HFFc6 (cell line): ENCODE data around the gene DOK7. TPM values are rescaled to one million over a fixed set of nuclear protein-coding genes. Genes with fewer than 3 reads are reported as not detected.
A peak's percentile ranks its signal among the peaks of the same experiment; 100 is the strongest.
"Not testable (repeated sequence)": the region's sequence is repeated elsewhere in the genome, so short reads cannot be mapped to it uniquely, and the experiment has no call there.

Experiments used
- DNase-seq: peaks from one replicate; pipeline ENCODE4 v3.0.0-alpha.2; 2018
- H3K27ac Mint-ChIP-seq: 2 replicates; pipeline ENCODE4 v1.8.0; 2020; ENCODE audit warnings: mild to moderate bottlenecking, mixed read lengths
- H3K27me3 Mint-ChIP-seq: 2 replicates; pipeline ENCODE4 v1.8.0; 2021; ENCODE audit warnings: mild to moderate bottlenecking, moderate library complexity, mixed read lengths; ENCODE audit not compliant: insufficient read depth
- H3K36me3 Mint-ChIP-seq: 2 replicates; pipeline ENCODE4 v1.8.0; 2021; ENCODE audit warnings: low read depth, mixed read lengths
- H3K4me1 Mint-ChIP-seq: 2 replicates; pipeline ENCODE4 v1.8.0; 2020; ENCODE audit warnings: low read depth, mixed read lengths
- H3K4me3 Mint-ChIP-seq: 2 replicates; pipeline ENCODE4 v1.8.0; 2020; ENCODE audit warnings: mild to moderate bottlenecking, moderate library complexity, mixed read lengths
- H3K9me3 Mint-ChIP-seq: 2 replicates; pipeline ENCODE4 v1.8.0; 2020; ENCODE audit warnings: mild to moderate bottlenecking, mixed read lengths
- CTCF ChIP-seq: fragments of 200-600 bp; sonication (generic); IDR thresholded peaks from 2 replicates; pipeline ENCODE4 v1.5.0; 2021; ENCODE audit warnings: antibody characterized with exemption, mild to moderate bottlenecking
- total RNA-seq, 6 experiments: library from RNA; stranded (reverse); fragmentation: NEBNext Ultra II Directional; extraction: Animal tissue kit (Norgen Biotek cat#: 25700); gene quantifications; 2 replicates in 1 of 6; 3 replicates in 5 of 6; pipeline ENCODE4 v1.2.3, GENCODE V29; 2021

The DOK7 gene
- total RNA-seq, 6 experiments from 2014 or later = not detected

- DNase-seq = no peak
- Mint-ChIP-seq H3K4me3 (peak overlapping the region; percentile 1; the same call in 1 of the 2 replicates), H3K27ac (peak overlapping the region; percentile 3; the same call in 1 of the 2 replicates), H3K4me1 (peaks cover 13% of the 10 kb centered on the region), H3K9me3 (peaks cover 29% of the 10 kb centered on the region), H3K36me3 (peaks cover 20% of the 10 kb centered on the region), H3K27me3 (peaks cover 7% of the 10 kb centered on the region; the same call in 1 of the 2 replicates)
- peak; percentile 70 for TF ChIP-seq CTCF
These were observed 10.7 kb upstream of the DOK7 start for GRCh38 chr4:3452376-3452775.

GRCh38 chr4:3455596-3455995 lies 7.5 kb upstream of the DOK7 start:
- peaks cover 20% of the 10 kb centered on the region for H3K36me3 Mint-ChIP-seq
- DNase-seq, H3K4me3 Mint-ChIP-seq, H3K27ac Mint-ChIP-seq: not testable (repeated sequence)
- peaks cover 13% of the 10 kb centered on the region for H3K4me1 Mint-ChIP-seq
- peaks cover 25% of the 10 kb centered on the region for H3K27me3 Mint-ChIP-seq
- peaks cover 29% of the 10 kb centered on the region for H3K9me3 Mint-ChIP-seq

DNA sequence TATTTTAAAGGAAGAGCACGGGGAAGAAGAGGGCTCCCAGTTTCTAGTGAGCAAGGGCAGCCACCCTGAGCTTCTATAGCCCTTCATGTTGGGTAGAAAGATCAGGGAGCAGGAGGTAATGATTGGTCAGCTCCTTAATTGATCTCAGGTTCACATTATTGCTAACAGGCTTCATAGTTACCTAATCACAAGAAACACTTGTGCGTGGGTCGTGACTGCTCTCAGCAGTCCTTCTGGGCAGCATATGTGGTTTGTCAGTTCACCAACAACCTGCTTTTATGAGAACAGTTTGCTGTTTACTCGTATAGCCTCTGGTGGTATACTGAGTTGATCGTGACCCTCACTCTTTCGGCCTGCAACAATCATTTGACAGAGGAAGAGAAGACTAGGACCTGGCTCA lies 4.7 kb upstream of the DOK7 start:
- TF ChIP-seq CTCF = no peak
- Mint-ChIP-seq H3K27me3 (peaks cover 33% of the 10 kb centered on the region), H3K4me3 (no peak overlapping the region), H3K27ac (no peak overlapping the region), H3K9me3 (peaks cover 29% of the 10 kb centered on the region), H3K36me3 (peaks cover 20% of the 10 kb centered on the region), H3K4me1 (no peaks in the 10 kb centered on the region)
- no peak for DNase-seq

- Mint-ChIP-seq H3K9me3 (peaks cover 29% of the 10 kb centered on the region), H3K27me3 (peaks cover 33% of the 10 kb centered on the region), H3K36me3 (peaks cover 20% of the 10 kb centered on the region)
- not testable (repeated sequence) for DNase-seq, H3K4me1 Mint-ChIP-seq, H3K4me3 Mint-ChIP-seq, H3K27ac Mint-ChIP-seq
These were observed 4.0 kb upstream of the DOK7 start for GRCh38 chr4:3459156-3459555.

DNA sequence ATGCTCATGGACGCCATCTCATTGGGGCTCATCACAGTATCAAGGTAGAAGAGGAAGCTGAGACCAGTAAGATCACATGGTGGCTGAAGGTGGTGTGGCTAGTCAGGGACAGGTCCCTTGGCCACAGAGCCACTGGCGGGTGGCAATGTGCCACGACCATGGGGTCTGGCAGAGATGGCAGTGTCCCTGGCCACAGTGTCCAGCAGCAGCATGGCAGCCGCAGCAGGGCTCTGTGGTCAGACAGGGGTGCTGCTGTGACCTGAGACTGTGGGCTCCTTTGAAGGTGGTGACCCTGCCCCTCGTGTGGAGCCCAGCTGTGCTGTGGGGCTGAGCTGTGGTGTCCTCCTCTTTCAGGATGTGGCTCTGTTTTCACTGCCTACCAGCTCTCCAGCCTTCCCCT lies 2.2 kb upstream of the DOK7 start:
- Mint-ChIP-seq H3K4me3 (no peak overlapping the region), H3K36me3 (0 out of 2 replicates have a peak, but pooled peaks cover 5% of the 10 kb centered on the region), H3K4me1 (no peaks in the 10 kb centered on the region), H3K27me3 (peaks cover 33% of the 10 kb centered on the region), H3K9me3 (peaks cover 14% of the 10 kb centered on the region), H3K27ac (no peak overlapping the region)
- DNase-seq = no peak
- TF ChIP-seq CTCF = no peak

DNA sequence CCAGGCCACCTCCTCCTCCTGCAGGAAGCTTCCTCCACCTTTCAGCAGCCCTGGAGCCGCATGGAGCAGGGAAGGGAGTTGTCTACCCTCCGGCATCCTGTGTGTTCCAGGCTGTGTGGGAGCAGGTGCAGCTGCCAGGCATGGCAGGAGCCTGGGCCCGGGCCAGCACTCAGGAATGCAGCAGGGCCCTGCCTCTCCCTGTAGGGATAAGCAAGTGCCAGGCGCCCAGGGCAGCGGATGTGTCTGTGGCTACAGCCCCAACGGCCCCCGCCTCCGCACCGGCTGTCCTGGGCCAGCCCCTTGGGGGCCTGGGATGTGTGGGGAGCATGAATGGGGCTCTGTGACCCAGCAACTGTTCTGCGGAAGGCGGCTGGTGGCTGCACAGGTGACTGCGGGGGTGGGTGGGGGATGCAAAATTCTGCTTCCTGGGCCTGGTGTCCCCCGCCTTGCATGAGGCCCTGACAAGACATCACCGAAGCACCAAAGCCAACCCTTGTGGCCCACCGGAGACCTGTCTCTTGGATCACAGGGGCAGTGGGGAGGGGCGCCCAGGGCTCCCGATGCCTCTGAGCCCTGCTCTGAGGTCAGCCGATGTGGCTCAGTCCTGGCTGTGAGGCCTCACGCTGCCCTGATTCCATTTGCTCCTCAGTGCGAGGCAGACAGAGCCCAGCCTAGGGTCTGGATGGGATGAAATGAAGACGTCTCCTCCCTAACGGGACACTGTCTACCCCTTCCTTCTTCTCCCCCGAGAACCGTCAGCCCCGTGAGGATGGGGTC lies 1.4 kb upstream of the DOK7 start:
- TF ChIP-seq CTCF = no peak
- H3K9me3 Mint-ChIP-seq = peaks cover 6% of the 10 kb centered on the region
- 0 out of 2 replicates have a peak, but pooled peaks cover 3% of the 10 kb centered on the region for H3K36me3 Mint-ChIP-seq
- H3K27ac Mint-ChIP-seq = no peak overlapping the region
- no peaks in the 10 kb centered on the region for H3K4me1 Mint-ChIP-seq
- H3K27me3 Mint-ChIP-seq = peaks cover 31% of the 10 kb centered on the region
- no peak overlapping the region for H3K4me3 Mint-ChIP-seq
- no peak for DNase-seq
